Activated naive CD8-positive, alpha-beta T cell treated with anti-CD3 and anti-CD28 coated beads, Interleukin-2, amount 50 U/mL, for 24 hours (primary cell): ENCODE measurements around the gene HLA-DMA.

Experiments used
- ATAC-seq: fragments of 150-1000 bp; cut with Tn5 transposase; one replicate; pipeline ENCODE4 v1.10.0; 2021
- DNase-seq: peaks from one replicate; pipeline ENCODE4 v3.0.0; 2021
- H3K27ac Mint-ChIP-seq: one replicate; pipeline ENCODE4 v1.8.0; 2021; ENCODE audit warnings: mild to moderate bottlenecking, mixed read lengths
- H3K27me3 Mint-ChIP-seq: one replicate; pipeline ENCODE4 v1.8.0; 2021; ENCODE audit warnings: mixed read lengths
- H3K36me3 Mint-ChIP-seq: one replicate; pipeline ENCODE4 v1.8.0; 2021; ENCODE audit warnings: low read depth, mixed read lengths
- H3K4me1 Mint-ChIP-seq: one replicate; pipeline ENCODE4 v1.8.0; 2021; ENCODE audit warnings: mixed read lengths
- H3K4me3 Mint-ChIP-seq: one replicate; pipeline ENCODE4 v1.8.0; 2021; ENCODE audit warnings: mild to moderate bottlenecking, moderate library complexity, mixed read lengths
- H3K9me3 Mint-ChIP-seq: one replicate; pipeline ENCODE4 v1.8.0; 2021; ENCODE audit warnings: mixed read lengths

Gene HLA-DMA

DNA sequence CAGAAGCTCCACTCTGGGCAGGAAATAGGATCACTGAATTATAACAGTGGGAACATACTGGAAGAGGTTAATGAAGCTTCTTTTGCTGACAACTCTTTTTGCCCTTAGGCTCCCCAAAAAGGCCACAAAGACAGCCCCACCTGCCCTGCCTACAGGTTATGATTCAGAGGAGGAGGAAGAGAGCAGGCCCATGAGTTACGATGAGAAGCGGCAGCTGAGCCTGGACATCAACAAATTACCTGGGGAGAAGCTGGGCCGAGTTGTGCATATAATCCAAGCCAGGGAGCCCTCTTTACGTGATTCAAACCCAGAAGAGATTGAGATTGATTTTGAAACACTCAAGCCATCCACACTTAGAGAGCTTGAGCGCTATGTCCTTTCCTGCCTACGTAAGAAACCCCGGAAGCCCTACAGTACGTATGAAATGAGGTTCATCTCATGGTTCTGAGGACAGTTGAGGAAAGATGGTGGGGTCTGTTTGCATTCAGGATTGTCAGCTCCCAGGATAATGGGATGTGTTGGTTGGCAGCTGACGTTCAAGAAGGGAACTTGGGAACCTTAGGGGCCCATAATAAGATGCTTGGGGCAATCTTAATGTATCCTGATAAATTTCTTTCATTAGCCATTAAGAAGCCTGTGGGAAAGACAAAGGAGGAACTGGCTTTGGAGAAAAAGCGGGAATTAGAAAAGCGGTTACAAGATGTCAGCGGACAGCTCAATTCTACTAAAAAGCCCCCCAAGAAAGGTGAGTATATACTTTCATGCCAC lies 27.0 kb upstream of the HLA-DMA start:
- Mint-ChIP-seq H3K36me3 (peaks cover 71% of the 10 kb centered on the region), H3K9me3 (no peaks in the 10 kb centered on the region), H3K27me3 (no peaks in the 10 kb centered on the region), H3K27ac (peak overlapping the region; percentile 41), H3K4me1 (peaks cover 66% of the 10 kb centered on the region), H3K4me3 (no peak overlapping the region)
- DNase-seq, result no peak
- no peak for ATAC-seq

DNA sequence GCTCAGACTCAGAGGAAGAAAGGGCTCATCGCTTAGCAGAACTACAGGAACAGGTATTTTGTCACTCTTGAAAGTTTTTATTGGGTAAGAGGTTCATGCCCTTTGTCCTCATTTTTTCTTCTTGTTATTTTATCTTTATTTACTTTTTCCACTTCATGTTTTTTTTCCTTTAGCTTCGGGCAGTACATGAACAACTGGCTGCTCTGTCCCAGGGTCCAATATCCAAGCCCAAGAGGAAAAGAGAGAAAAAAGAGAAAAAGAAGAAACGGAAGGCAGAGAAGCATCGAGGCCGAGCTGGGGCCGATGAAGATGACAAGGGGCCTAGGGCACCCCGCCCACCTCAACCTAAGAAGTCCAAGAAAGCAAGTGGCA lies 25.0 kb upstream of the HLA-DMA start:
- no peaks in the 10 kb centered on the region for H3K27me3 Mint-ChIP-seq
- peak overlapping the region; percentile 76 for H3K27ac Mint-ChIP-seq
- no peaks in the 10 kb centered on the region for H3K9me3 Mint-ChIP-seq
- peaks cover 91% of the 10 kb centered on the region for H3K36me3 Mint-ChIP-seq
- peaks cover 55% of the 10 kb centered on the region for H3K4me1 Mint-ChIP-seq
- ATAC-seq, result no peak
- DNase-seq, result no peak
- peak overlapping the region; percentile 53 for H3K4me3 Mint-ChIP-seq

DNA sequence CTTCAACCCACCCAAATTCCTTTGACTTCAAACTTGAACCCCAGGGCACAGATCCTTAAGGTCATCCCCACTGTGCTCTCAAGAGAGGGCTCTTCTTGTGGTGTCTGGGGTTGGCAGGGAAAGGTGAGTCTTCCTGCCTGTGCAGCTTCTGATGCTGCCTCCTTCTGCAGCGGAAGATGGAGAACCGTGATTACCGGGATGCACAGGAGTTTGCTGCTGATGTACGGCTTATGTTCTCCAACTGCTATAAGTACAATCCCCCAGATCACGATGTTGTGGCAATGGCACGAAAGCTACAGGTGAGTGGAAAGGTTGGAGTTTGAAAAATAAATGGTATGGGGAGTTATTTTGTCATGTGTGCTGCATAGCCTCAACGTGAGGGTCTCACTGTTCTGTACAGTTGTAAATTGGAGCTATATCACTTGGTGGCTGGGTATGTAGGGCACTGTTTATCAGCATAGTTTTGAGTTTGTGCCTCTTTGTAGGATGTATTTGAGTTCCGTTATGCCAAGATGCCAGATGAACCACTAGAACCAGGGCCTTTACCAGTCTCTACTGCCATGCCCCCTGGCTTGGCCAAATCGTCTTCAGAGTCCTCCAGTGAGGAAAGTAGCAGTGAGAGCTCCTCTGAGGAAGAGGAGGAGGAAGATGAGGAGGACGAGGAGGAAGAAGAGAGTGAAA lies 24.5 kb upstream of the HLA-DMA start:
- H3K27me3 Mint-ChIP-seq, result no peaks in the 10 kb centered on the region
- H3K4me1 Mint-ChIP-seq, result peaks cover 55% of the 10 kb centered on the region
- H3K4me3 Mint-ChIP-seq, result peak overlapping the region; percentile 53
- no peaks in the 10 kb centered on the region for H3K9me3 Mint-ChIP-seq
- H3K36me3 Mint-ChIP-seq, result peaks cover 96% of the 10 kb centered on the region
- peak overlapping the region; percentile 76 for H3K27ac Mint-ChIP-seq
- ATAC-seq (no peak), DNase-seq (no peak)

DNA sequence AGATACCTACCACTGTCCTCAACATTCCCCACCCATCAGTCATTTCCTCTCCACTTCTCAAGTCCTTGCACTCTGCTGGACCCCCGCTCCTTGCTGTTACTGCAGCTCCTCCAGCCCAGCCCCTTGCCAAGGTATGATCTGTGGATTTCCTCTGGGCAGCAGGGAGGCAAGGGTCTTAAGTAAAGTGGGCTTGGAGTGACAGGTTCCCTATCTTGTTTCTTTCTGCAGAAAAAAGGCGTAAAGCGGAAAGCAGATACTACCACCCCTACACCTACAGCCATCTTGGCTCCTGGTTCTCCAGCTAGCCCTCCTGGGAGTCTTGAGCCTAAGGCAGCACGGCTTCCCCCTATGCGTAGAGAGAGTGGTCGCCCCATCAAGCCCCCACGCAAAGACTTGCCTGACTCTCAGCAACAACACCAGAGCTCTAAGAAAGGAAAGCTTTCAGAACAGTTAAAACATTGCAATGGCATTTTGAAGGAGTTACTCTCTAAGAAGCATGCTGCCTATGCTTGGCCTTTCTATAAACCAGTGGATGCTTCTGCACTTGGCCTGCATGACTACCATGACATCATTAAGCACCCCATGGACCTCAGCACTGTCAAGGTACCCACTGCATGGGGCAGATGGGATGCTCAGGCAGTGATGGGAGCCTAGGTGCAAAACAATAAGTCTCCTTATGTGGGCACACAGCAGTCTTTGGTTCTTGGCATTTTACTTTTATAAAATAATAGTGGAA lies 23.6 kb upstream of the HLA-DMA start:
- DNase-seq (no peak), ATAC-seq (no peak)
- H3K27ac Mint-ChIP-seq, result peak overlapping the region; percentile 98
- peak overlapping the region; percentile 97 for H3K4me3 Mint-ChIP-seq
- peaks cover 99% of the 10 kb centered on the region for H3K36me3 Mint-ChIP-seq
- H3K27me3 Mint-ChIP-seq, result no peaks in the 10 kb centered on the region
- H3K9me3 Mint-ChIP-seq, result no peaks in the 10 kb centered on the region
- peaks cover 55% of the 10 kb centered on the region for H3K4me1 Mint-ChIP-seq

DNA sequence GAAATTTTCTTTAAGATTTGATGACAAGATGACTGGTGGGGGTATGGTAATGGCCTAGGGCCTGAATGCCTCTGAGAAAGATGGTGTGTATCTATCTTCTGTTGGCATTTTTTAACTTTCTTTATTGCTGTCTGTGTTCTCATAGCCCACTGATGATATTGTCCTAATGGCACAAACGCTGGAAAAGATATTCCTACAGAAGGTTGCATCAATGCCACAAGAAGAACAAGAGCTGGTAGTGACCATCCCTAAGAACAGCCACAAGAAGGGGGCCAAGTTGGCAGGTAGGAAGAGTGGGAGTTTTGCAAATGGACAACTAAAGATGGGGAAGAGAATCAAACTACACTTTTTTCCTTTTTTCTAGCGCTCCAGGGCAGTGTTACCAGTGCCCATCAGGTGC lies 23.0 kb upstream of the HLA-DMA start:
- ATAC-seq, result no peak
- H3K36me3 Mint-ChIP-seq, result peaks cover 100% of the 10 kb centered on the region

DNA sequence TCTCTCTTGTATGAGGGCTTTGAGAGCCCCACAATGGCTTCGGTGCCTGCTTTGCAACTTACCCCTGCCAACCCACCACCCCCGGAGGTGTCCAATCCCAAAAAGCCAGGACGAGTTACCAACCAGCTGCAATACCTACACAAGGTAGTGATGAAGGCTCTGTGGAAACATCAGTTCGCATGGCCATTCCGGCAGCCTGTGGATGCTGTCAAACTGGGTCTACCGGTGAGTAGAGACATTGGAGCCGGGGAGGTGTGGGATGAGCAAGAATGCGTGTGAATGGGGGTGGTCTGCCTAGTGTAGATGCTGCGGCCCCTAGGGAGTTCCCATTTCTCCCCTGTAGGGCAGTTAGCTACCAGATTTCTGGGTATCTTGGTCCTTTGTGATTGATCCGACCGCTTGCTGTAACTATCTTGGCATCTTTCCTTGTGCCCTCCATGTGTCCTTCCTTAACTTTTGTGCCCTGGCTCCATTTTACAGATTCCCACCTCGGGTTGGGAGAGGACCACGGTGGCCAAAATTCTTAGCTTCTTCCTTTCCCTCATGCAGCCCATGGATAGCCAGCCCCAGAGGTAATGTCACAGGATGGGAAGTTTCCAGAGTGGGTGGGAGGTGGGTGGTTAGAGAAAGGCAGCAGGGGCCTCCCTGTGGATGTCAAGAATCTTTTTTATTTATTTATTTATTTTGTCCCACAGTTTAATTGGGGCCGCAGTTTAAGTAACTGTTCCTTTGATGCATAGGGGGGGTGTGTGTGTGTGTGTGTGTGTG lies 21.8 kb upstream of the HLA-DMA start:
- H3K36me3 Mint-ChIP-seq, result peaks cover 97% of the 10 kb centered on the region
- peak overlapping the region; percentile 97 for H3K4me3 Mint-ChIP-seq
- H3K9me3 Mint-ChIP-seq, result no peaks in the 10 kb centered on the region

More for the DNA sequence above, 23.0 kb upstream of the HLA-DMA start:
- Mint-ChIP-seq H3K27me3 (no peaks in the 10 kb centered on the region), H3K27ac (peak overlapping the region; percentile 98), H3K9me3 (no peaks in the 10 kb centered on the region), H3K4me3 (peak overlapping the region; percentile 97), H3K4me1 (peaks cover 55% of the 10 kb centered on the region)
- DNase-seq, result no peak

DNA sequence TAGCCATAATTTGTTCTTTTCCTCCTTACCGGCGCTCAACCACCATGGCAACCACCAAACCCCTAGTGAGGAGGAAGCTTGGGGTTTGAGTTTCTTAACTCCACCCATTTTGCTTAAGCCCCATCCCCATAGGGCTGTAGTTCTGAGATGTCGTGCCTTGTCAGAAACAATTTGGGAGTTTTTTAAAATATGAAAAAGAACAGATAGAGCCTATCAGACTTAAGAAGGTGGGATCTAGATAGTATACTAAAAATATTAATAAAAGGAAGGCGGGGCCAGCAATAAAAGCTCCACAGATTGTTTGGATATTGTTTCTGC lies 21.1 kb upstream of the HLA-DMA start:
- Mint-ChIP-seq H3K27me3 (no peaks in the 10 kb centered on the region), H3K4me1 (peaks cover 45% of the 10 kb centered on the region), H3K4me3 (peak overlapping the region; percentile 97), H3K27ac (peak overlapping the region; percentile 98), H3K36me3 (peaks cover 93% of the 10 kb centered on the region), H3K9me3 (no peaks in the 10 kb centered on the region)
- ATAC-seq (no peak), DNase-seq (no peak)

More for the DNA sequence above, 21.8 kb upstream of the HLA-DMA start:
- Mint-ChIP-seq H3K27ac (peak overlapping the region; percentile 98), H3K27me3 (no peaks in the 10 kb centered on the region), H3K4me1 (peaks cover 47% of the 10 kb centered on the region)
- ATAC-seq (no peak), DNase-seq (no peak)

DNA sequence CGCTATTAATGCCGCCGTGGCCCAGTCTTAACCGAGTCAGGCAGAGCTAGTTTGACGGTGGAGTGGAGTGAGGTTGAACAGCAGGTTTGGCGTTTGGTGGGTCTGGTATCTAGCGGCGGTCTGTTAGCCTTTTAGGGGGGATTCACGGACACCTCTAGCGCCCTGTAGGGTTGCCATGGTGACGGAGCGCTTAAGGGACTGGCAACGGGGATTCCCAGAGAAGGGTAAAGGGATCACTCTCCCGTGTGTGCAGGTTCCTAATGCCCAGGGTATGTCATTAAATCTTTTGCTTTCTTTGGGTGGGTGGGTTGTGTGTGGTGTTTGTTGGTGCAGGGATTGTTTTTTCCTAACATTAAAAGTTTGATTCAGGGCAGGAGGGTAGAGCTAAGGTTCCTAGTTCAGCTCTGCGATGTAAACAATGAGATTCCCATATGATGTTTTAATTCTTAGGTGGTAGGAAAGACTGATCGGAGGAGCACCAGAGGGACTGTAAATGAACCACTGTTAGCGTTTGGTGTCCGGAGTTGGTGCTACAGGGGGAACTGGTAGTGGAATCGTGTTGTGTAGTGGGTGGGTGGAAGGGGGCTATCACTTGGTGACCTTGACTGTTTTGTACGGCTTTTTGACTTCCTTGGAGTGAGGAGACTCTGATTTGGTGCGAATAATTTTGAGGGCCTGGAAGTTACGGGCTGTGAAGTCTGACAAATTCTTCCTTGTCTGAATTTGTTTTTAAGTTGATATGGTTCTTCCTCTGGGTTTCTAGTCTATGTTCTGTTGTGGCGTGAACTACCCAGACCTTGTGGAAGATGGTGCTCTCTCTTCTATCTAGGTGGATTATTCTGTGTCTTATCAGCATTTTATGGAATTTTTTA lies 20.5 kb upstream of the HLA-DMA start:
- peaks cover 40% of the 10 kb centered on the region for H3K4me1 Mint-ChIP-seq
- no peaks in the 10 kb centered on the region for H3K9me3 Mint-ChIP-seq
- peak overlapping the region; percentile 98 for H3K27ac Mint-ChIP-seq
- ATAC-seq, result no peak
- peaks cover 87% of the 10 kb centered on the region for H3K36me3 Mint-ChIP-seq
- H3K27me3 Mint-ChIP-seq, result no peaks in the 10 kb centered on the region
- peak overlapping the region; percentile 97 for H3K4me3 Mint-ChIP-seq
- peak; percentile 56 for DNase-seq

DNA sequence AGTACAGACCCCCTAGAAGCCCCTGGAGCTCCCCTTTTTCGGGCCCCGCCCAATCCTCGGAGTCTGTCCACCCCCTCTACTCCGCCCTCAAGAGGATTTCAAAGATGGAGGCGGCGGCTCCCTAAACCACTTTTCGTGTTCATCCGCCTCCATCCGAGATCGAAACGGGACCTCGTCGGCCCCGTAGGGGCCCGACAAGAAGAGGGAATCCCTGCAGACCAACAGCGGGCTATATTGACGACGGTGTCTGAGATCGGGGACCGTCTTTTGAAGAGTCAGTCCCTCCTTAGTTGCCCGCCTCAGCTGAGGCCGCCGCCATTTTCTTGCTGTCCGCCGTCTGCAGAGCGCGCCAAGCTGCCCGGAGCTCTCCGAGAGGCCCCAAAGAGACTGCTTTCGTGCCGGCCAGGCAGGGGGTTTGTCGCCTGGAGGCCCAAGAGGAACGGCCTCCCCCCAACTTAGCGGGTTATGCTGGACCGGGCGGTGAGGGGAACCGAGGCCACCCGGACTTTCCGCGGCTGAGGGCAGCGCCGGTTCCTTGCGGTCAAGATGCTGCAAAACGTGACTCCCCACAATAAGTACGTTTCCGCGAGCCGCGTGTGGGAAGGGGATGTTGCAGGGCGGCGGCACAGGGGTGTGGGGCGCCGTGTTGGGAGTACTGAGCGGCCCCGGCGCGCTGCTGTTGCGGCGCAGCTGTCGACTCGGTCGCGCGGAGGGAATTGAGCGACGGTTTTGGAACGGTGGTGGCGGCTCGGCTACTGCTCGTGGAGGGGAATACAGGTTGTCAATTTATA lies 19.7 kb upstream of the HLA-DMA start:
- peaks cover 82% of the 10 kb centered on the region for H3K36me3 Mint-ChIP-seq
- H3K4me1 Mint-ChIP-seq, result peaks cover 34% of the 10 kb centered on the region
- DNase-seq, result peak; percentile 68
- H3K27ac Mint-ChIP-seq, result peak overlapping the region; percentile 98
- H3K27me3 Mint-ChIP-seq, result no peaks in the 10 kb centered on the region
- ATAC-seq, result peak; percentile 25
- peak overlapping the region; percentile 97 for H3K4me3 Mint-ChIP-seq
- no peaks in the 10 kb centered on the region for H3K9me3 Mint-ChIP-seq

DNA sequence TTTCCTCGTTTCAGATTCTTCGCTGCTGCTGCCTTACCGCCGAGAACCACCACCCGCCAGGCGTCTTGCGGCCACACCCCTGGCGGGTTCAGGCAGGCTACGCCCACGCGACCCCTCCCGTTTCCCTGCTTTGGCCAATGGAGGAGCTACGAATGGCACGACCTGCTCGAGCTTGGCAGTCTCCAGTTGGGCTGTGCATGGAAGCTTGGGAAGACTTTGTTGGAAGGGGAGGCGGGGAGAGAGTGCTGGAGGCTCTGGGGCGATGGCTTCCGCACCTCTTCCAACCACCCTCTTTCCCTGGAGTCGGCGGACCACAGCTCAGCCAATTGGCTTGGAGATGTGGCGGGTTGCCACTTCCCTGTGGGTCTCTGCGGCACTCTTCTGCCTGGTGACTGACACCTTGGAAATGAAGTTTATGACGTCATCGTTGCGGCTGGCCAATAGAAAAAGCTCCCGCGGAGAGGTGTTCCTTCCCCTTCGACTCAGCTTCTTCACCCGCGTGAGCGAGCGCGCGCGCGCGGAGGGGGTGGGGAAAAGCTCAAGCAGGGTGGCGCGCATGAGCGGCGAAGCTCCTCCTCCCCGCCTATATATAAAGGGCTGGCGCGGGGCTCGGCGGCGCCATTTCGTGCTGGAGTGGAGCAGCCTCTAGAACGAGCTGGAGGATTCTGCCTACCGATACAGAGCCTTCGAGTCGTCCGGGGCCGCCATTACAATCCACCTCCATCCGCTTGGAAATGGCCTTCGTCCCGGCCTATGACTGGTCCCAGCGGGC lies 18.9 kb upstream of the HLA-DMA start:
- H3K4me1 Mint-ChIP-seq, result peaks cover 34% of the 10 kb centered on the region
- ATAC-seq (peak; percentile 44), DNase-seq (peak; percentile 99)
- H3K27me3 Mint-ChIP-seq, result no peaks in the 10 kb centered on the region
- peak overlapping the region; percentile 98 for H3K27ac Mint-ChIP-seq
- H3K36me3 Mint-ChIP-seq, result peaks cover 74% of the 10 kb centered on the region
- H3K9me3 Mint-ChIP-seq, result no peaks in the 10 kb centered on the region
- peak overlapping the region; percentile 97 for H3K4me3 Mint-ChIP-seq

DNA sequence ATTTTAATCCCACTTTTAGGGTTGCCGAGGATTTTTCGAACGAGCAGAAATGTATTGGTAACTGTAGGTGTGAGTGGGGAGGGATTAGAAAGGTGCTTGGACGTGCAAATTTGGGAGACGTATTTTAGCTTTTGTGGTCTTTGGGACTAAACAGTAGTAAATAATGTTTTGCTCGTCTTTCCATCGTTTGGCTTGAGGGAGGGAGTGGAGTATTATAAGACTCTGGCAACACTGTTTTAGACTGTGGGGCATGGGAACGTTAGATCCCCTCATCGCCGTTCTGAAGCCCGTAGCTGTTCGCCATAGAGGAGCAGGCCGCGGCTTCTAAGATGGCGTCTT lies 18.3 kb upstream of the HLA-DMA start:
- peak overlapping the region; percentile 98 for H3K27ac Mint-ChIP-seq
- H3K4me3 Mint-ChIP-seq, result peak overlapping the region; percentile 97
- DNase-seq (no peak), ATAC-seq (no peak)
- peaks cover 69% of the 10 kb centered on the region for H3K36me3 Mint-ChIP-seq
- no peaks in the 10 kb centered on the region for H3K27me3 Mint-ChIP-seq
- H3K9me3 Mint-ChIP-seq, result no peaks in the 10 kb centered on the region
- H3K4me1 Mint-ChIP-seq, result peaks cover 34% of the 10 kb centered on the region

DNA sequence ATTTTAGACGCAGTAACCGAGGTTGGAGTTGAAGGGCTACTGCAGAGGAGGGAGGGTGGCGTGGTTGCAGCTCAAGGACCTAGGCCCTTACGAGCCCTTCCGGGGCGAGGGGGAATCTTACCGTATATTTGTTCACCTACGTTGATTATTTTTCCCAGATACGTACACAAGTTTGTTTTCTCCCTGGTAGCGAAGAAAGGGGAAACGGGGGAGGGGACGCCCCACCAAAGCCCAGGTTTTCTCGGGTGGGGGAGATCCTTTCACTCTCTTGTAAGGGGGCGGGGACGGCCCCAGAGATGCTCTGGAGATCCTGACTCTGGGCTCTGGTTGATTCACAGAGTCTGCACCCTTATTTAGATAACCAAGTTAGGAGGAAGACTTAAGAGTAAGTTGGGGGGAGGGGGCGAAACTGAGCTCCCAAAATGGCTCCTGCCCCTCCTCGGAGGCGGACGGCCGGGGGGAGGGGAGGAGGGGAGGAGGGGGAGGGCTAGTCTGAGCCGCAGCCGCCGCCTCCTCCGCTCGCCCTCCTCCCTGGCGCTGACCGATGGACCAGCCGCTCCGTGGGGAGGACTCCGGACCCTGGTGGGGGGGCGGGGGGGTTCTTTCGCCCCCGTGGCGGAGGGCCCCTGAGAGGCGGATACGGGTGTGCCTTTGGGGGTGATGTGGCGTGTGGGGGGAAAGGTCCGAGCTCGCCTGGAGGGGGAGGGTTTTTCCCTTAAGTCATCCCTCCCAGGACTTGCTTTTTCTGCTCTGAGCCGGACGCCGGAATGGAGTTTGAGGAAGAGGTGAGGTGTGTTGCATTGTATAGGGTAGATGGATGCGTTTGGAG lies 17.7 kb upstream of the HLA-DMA start:
- no peaks in the 10 kb centered on the region for H3K9me3 Mint-ChIP-seq
- H3K4me3 Mint-ChIP-seq, result peak overlapping the region; percentile 97
- ATAC-seq (peak; percentile 31), DNase-seq (peak; percentile 85)
- H3K36me3 Mint-ChIP-seq, result peaks cover 65% of the 10 kb centered on the region
- peak overlapping the region; percentile 98 for H3K27ac Mint-ChIP-seq
- H3K4me1 Mint-ChIP-seq, result peaks cover 34% of the 10 kb centered on the region
- no peaks in the 10 kb centered on the region for H3K27me3 Mint-ChIP-seq
